Loucy (cell line): ENCODE results near the gene NAV2.

Experiments used
- H2AFZ ChIP-seq: fragments of 200-600 bp; sonication (generic); 2 replicates; pipeline ENCODE4 v1.6.0; 2016; ENCODE audit warnings: antibody characterized with exemption, mild to moderate bottlenecking, low read length, moderate library complexity
- H3F3A ChIP-seq: fragments of 200-600 bp; 2 replicates; pipeline ENCODE4 v1.6.0; 2016; ENCODE audit warnings: antibody characterized with exemption, low read depth, mild to moderate bottlenecking
- H3K27me3 ChIP-seq: fragments of 200-600 bp; sonication (generic); 2 replicates; pipeline ENCODE4 v1.6.1; 2014; ENCODE audit warnings: low read length, mild to moderate bottlenecking; ENCODE audit not compliant: insufficient read depth, poor library complexity, severe bottlenecking
- H3K36me3 ChIP-seq: fragments of 200-600 bp; sonication (generic); 2 replicates; pipeline ENCODE4 v1.6.1; 2016; ENCODE audit warnings: low read length; ENCODE audit not compliant: insufficient read depth
- H3K4me1 ChIP-seq: fragments of 200-600 bp; sonication (generic); 2 replicates; pipeline ENCODE4 v1.5.1; 2014; ENCODE audit warnings: low read length, mild to moderate bottlenecking; ENCODE audit not compliant: insufficient read depth, poor library complexity, severe bottlenecking
- H3K4me2 ChIP-seq: fragments of 200-600 bp; sonication (generic); 2 replicates; pipeline ENCODE4 v1.6.0; 2014; ENCODE audit warnings: antibody characterized with exemption, low read length, low read depth, mild to moderate bottlenecking; ENCODE audit not compliant: poor library complexity, severe bottlenecking
- H3K4me3 ChIP-seq: fragments of 200-600 bp; sonication (generic); 2 replicates; pipeline ENCODE4 v1.5.1; 2014; ENCODE audit warnings: low read length, mild to moderate bottlenecking, mixed read lengths; ENCODE audit not compliant: poor library complexity, severe bottlenecking
- H3K79me2 ChIP-seq: fragments of 200-600 bp; sonication (generic); 2 replicates; pipeline ENCODE4 v1.6.1; 2014; ENCODE audit warnings: low read length; ENCODE audit not compliant: insufficient read depth
- H3K9ac ChIP-seq: fragments of 200-600 bp; sonication (generic); 2 replicates; pipeline ENCODE4 v1.6.0; 2014; ENCODE audit warnings: mild to moderate bottlenecking, low read depth, low read length, moderate library complexity; ENCODE audit not compliant: poor library complexity, severe bottlenecking
- H3K9me2 ChIP-seq: fragments of 200-600 bp; sonication (generic); replicated peaks from 2 replicates; pipeline ENCODE4 v1.6.1; 2016; ENCODE audit warnings: low read depth, low read length, mixed read lengths
- H3K9me3 ChIP-seq: fragments of 200-600 bp; sonication (generic); 2 replicates; pipeline ENCODE4 v1.6.1; 2014; ENCODE audit warnings: mild to moderate bottlenecking, antibody characterized with exemption, low read length, low read depth; ENCODE audit not compliant: insufficient read depth
- H4K20me1 ChIP-seq: fragments of 200-600 bp; sonication (generic); 2 replicates; pipeline ENCODE4 v1.6.0; 2014; ENCODE audit warnings: antibody characterized with exemption, low read length, mild to moderate bottlenecking; ENCODE audit not compliant: insufficient read depth, poor library complexity, severe bottlenecking
- CTCF ChIP-seq: fragments of 200-600 bp; sonication (generic); conservative IDR thresholded peaks from 2 replicates; pipeline ENCODE4 v1.5.1; 2014; ENCODE audit warnings: mild to moderate bottlenecking, antibody characterized with exemption, low read length
- EZH2phosphoT487 ChIP-seq: fragments of 200-600 bp; IDR thresholded peaks from 2 replicates; pipeline ENCODE4 v1.6.1; 2018; ENCODE audit warnings: antibody characterized with exemption, mild to moderate bottlenecking, moderate library complexity, borderline replicate concordance

The NAV2 gene

GRCh38 chr11:20088397-20089225 lies 376.0 kb downstream of the NAV2 start:
- H3K4me1 ChIP-seq: peaks cover 5% of the 10 kb centered on the region
- H3K4me3 ChIP-seq: no peak overlapping the region
- H2AFZ ChIP-seq: no peak overlapping the region
- no peaks in the 10 kb centered on the region for H3K27me3 ChIP-seq
- no peaks in the 10 kb centered on the region for H3K9me3 ChIP-seq
- no peaks in the 10 kb centered on the region for H3F3A ChIP-seq
- H4K20me1 ChIP-seq: no peaks in the 10 kb centered on the region
- no peak overlapping the region for H3K4me2 ChIP-seq
- TF ChIP-seq CTCF (no peak), EZH2phosphoT487 (no peak)
- no peaks in the 10 kb centered on the region for H3K79me2 ChIP-seq
- H3K36me3 ChIP-seq: no peaks in the 10 kb centered on the region
- H3K9ac ChIP-seq: no peak overlapping the region
- H3K9me2 ChIP-seq: no peaks in the 10 kb centered on the region

DNA sequence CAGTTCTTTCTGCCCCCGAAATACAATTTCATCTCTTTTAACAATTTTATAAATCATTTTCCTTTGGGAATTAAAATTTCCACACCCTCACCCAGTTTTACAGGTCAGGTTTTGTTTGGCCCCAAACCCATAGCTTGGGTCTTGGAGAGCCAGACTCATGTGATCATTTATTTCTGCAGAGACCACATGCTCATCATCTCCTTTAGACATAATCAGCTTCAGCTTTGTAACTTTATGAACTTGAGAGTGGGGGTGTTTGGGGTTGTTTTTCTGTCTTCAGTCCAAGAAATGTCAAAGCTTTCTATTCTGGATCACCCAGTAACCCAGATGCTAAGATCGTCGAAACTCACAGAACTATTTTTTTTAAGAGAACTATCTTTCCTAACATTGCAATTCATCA lies 376.7 kb downstream of the NAV2 start:
- H3K9me3 ChIP-seq: no peaks in the 10 kb centered on the region
- no peaks in the 10 kb centered on the region for H3K9me2 ChIP-seq
- H4K20me1 ChIP-seq: no peaks in the 10 kb centered on the region
- no peak overlapping the region for H3K4me2 ChIP-seq
- no peaks in the 10 kb centered on the region for H3F3A ChIP-seq
- no peak overlapping the region for H3K4me3 ChIP-seq
- H3K79me2 ChIP-seq: no peaks in the 10 kb centered on the region
- H2AFZ ChIP-seq: no peak overlapping the region
- H3K4me1 ChIP-seq: peaks cover 5% of the 10 kb centered on the region
- no peak overlapping the region for H3K9ac ChIP-seq
- TF ChIP-seq EZH2phosphoT487 (no peak), CTCF (no peak)
- no peaks in the 10 kb centered on the region for H3K36me3 ChIP-seq
- H3K27me3 ChIP-seq: no peaks in the 10 kb centered on the region

DNA sequence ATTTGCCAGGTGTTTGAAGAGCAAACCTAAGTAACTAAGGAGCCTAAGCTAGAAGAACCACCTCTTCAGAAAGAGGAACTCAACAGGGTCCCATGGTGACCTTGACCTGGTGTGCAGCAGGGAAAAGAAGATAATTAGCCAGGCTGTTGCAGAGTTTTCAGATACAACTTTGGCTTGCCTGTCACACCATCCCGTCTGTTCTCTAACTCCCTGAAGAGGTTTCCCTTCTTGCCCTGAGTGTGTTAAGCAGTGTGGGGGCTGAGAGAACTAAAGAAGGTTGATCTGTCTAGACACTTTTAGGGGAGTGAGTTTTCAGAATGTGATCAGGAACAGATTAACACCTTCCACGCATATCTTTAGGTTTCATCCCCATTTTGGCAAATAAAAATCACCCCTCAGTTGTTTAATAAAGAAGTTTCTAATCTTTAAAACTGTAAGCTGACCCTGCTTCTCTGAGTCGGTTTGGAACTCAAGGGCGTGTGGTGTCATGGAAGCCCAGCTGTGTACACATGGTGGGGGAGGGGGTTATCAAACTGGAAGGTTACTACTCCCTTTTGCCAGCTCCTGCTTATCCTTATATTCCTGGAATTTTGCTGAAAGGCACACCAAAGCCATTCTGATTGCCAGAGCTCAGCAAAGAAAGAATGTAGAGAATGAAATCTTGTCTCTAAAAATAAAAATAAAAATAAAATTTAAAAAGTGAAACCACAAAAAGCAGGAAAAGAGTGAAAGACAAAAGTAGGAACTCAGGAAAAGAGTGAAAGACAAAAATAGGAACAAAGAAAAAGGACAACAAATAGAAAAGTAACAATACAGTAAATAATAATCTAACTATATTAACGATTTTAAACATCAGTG lies 377.4 kb downstream of the NAV2 start:
- no peak overlapping the region for H3K4me2 ChIP-seq
- no peaks in the 10 kb centered on the region for H3K79me2 ChIP-seq
- peaks cover 5% of the 10 kb centered on the region for H3K4me1 ChIP-seq
- no peaks in the 10 kb centered on the region for H4K20me1 ChIP-seq
- H3K9me3 ChIP-seq: no peaks in the 10 kb centered on the region
- H3F3A ChIP-seq: no peaks in the 10 kb centered on the region
- no peak overlapping the region for H3K9ac ChIP-seq
- H2AFZ ChIP-seq: no peak overlapping the region
- no peaks in the 10 kb centered on the region for H3K36me3 ChIP-seq
- H3K27me3 ChIP-seq: no peaks in the 10 kb centered on the region
- no peak overlapping the region for H3K4me3 ChIP-seq
- H3K9me2 ChIP-seq: no peaks in the 10 kb centered on the region
- TF ChIP-seq EZH2phosphoT487 (no peak), CTCF (no peak)
